Ishikawa (cell line): ENCODE measurements around the gene STAB1.

Experiments used
- EGR1 ChIP-seq: IDR thresholded peaks from 2 replicates; pipeline ENCODE4 v1.6.1; 2012
- EP300 ChIP-seq: IDR thresholded peaks from 2 replicates; pipeline ENCODE4 v1.6.1; 2012; ENCODE audit warnings: borderline replicate concordance
- FOXM1 ChIP-seq: IDR thresholded peaks from 2 replicates; pipeline ENCODE4 v1.6.1; 2012; ENCODE audit warnings: low read depth, borderline replicate concordance
- MAX ChIP-seq: IDR thresholded peaks from 2 replicates; pipeline ENCODE4 v1.6.1; 2012
- REST ChIP-seq: IDR thresholded peaks from 2 replicates; pipeline ENCODE4 v1.6.1; 2012; ENCODE audit warnings: low read depth, mild to moderate bottlenecking
- TAF1 ChIP-seq: IDR thresholded peaks from 2 replicates; pipeline ENCODE4 v1.6.1; 2012; ENCODE audit warnings: low read depth, mild to moderate bottlenecking
- TCF12 ChIP-seq: IDR thresholded peaks from 2 replicates; pipeline ENCODE4 v1.6.1; 2012; ENCODE audit warnings: low read depth
- TEAD4 ChIP-seq: IDR thresholded peaks from 2 replicates; pipeline ENCODE4 v1.6.1; 2012
- YY1 ChIP-seq: IDR thresholded peaks from 2 replicates; pipeline ENCODE4 v1.6.1; 2012; ENCODE audit warnings: low read depth

GRCh38 chr3:52501046-52501445 is 5.9 kb downstream of the STAB1 start:
- TF ChIP-seq EGR1, result no peak
- TF ChIP-seq EP300, result no peak
- TF ChIP-seq MAX, result no peak
- no peak for TF ChIP-seq YY1
- TF ChIP-seq TEAD4, result no peak
- TF ChIP-seq TAF1, result no peak
- no peak for TF ChIP-seq REST
- TF ChIP-seq FOXM1, result no peak
- no peak for TF ChIP-seq TCF12
